ENCODE measurements around the gene KRTAP10-12. TPM values are rescaled to one million over a fixed set of nuclear protein-coding genes. Genes with fewer than 3 reads are reported as not detected.

Gene KRTAP10-12
- polyA plus RNA-seq, 1 donor from 2014 or later = not detected

- TF ChIP-seq SMC3 (conservative IDR thresholded peaks at IDR 0.05; ENCODE audit: poor library complexity) = no peak
- TF ChIP-seq RAD21 (conservative IDR thresholded peaks at IDR 0.05) = no peak
- TF ChIP-seq CTCF (IDR thresholded peaks at IDR 0.05; ENCODE audit: poor library complexity, severe bottlenecking) = no peak
- no peak for TF ChIP-seq EZH2 (IDR thresholded peaks at IDR 0.05; ENCODE audit: borderline replicate concordance, insufficient read depth, low read length, poor library complexity, severe bottlenecking)
- TF ChIP-seq REST (IDR thresholded peaks at IDR 0.05; ENCODE audit: borderline replicate concordance) = no peak
- TF ChIP-seq POLR2AphosphoS5 (IDR thresholded peaks at IDR 0.05) = no peak
- no peaks in the 10 kb centered on the region for H4K20me1 ChIP-seq (ENCODE audit: insufficient read depth)
- no peaks in the 10 kb centered on the region for H3K9me3 ChIP-seq (ENCODE audit: low read length)
- no peaks in the 10 kb centered on the region for H3K79me2 ChIP-seq (replicated peaks; ENCODE audit: insufficient read depth, low read length)
- no peak overlapping the region for H3K27ac ChIP-seq (ENCODE audit: low read length)
- H3K9ac ChIP-seq (ENCODE audit: low read length) = no peak overlapping the region
- peak overlapping the region; percentile 57 for H3K4me3 ChIP-seq (ENCODE audit: low read length)
- no peaks in the 10 kb centered on the region for H3K36me3 ChIP-seq (ENCODE audit: insufficient read depth, low read length)
- H3K4me2 ChIP-seq (ENCODE audit: low read length) = no peak overlapping the region
- no peaks in the 10 kb centered on the region for H3F3A ChIP-seq (ENCODE audit: insufficient read depth, low read length, poor library complexity, severe bottlenecking)
- H3K27me3 ChIP-seq (ENCODE audit: insufficient read depth, low read depth, low read length) = peaks cover 83% of the 10 kb centered on the region
- H3K9me2 ChIP-seq (ENCODE audit: insufficient read depth, low read length) = no peaks in the 10 kb centered on the region
- no peak overlapping the region for H2AFZ ChIP-seq (ENCODE audit: low read depth, low read length)
Measured at GRCh38 chr21:44710756-44711326, 13.9 kb downstream of the KRTAP10-12 start.

GRCh38 chr21:44711327-44712202 is 14.6 kb downstream of the KRTAP10-12 start, which contains the start of gene TSPEAR:
Gene TSPEAR (minus strand): TSS chr21:44711572. CDS start chr21:44711514, 58 bp downstream.
- Histone ChIP-seq H3K9ac (ENCODE audit: low read length) (no peak within 1 kb of the TSS), H3F3A (ENCODE audit: insufficient read depth, low read length, poor library complexity, severe bottlenecking) (no peaks in the 10 kb centered on the region), H3K9me2 (ENCODE audit: insufficient read depth, low read length) (no peaks in the 10 kb centered on the region), H3K4me2 (ENCODE audit: low read length) (no peak within 1 kb of the TSS), H3K4me3 (ENCODE audit: low read length) (peak within 1 kb of the TSS; percentile 57), H3K79me2 (replicated peaks; ENCODE audit: insufficient read depth, low read length) (no peaks in the 10 kb centered on the region), H3K27me3 (ENCODE audit: insufficient read depth, low read depth, low read length) (peaks cover 76% of the 10 kb centered on the region), H4K20me1 (ENCODE audit: insufficient read depth) (no peaks in the 10 kb centered on the region), H3K36me3 (ENCODE audit: insufficient read depth, low read length) (no peaks in the 10 kb centered on the region), H3K9me3 (ENCODE audit: low read length) (no peaks in the 10 kb centered on the region), H2AFZ (ENCODE audit: low read depth, low read length) (no peak within 1 kb of the TSS), H3K27ac (ENCODE audit: low read length) (no peak within 1 kb of the TSS)
- TF ChIP-seq MXI1 (conservative IDR thresholded peaks at IDR 0.05; ENCODE audit: poor library complexity, severe bottlenecking) (no peak), EZH2 (IDR thresholded peaks at IDR 0.05; ENCODE audit: borderline replicate concordance, insufficient read depth, low read length, poor library complexity, severe bottlenecking) (peak; percentile 30), REST (IDR thresholded peaks at IDR 0.05; ENCODE audit: borderline replicate concordance) (no peak), RAD21 (conservative IDR thresholded peaks at IDR 0.05) (no peak), TAF1 (IDR thresholded peaks at IDR 0.05; ENCODE audit: low read depth) (no peak)

Data from neural cell (in vitro differentiated cells).